AG10803 (cell line): ENCODE measurements around the gene UGP2.

Experiments
- DNase-seq: peaks from one replicate; pipeline ENCODE4 v3.0.0; 2010; ENCODE audit warnings: low read depth
- H3K4me3 ChIP-seq: 2 replicates; pipeline ENCODE4 v1.5.1; 2011; ENCODE audit warnings: mild to moderate bottlenecking, low read length, control low read depth
- TF ChIP-seq, protein P1 (sequence below): conservative IDR thresholded peaks from 2 replicates; pipeline ENCODE4 v1.5.1; 2011; ENCODE audit warnings: mild to moderate bottlenecking, low read length, control low read depth, inconsistent platforms

Gene UGP2

DNA sequence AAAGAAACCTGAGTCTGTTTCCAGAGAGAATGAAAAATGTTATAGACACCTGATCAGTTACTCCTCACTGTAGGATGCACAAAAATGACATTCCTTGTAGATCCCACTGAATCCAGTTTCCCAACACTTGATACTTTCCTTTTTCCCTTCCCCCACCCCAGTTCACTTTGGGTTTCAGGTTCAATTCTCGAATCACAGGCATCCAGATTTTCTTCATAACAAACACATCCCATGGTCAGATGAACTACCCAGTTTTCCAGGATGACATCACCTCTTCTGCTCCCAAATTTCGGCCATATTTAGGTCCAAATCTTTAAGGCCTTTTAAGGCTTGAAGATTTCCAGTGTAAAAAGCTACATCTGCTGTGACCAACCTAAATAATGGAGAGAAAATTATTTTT is 51.5 kb downstream of the UGP2 start:
- TF ChIP-seq, protein P1, sequence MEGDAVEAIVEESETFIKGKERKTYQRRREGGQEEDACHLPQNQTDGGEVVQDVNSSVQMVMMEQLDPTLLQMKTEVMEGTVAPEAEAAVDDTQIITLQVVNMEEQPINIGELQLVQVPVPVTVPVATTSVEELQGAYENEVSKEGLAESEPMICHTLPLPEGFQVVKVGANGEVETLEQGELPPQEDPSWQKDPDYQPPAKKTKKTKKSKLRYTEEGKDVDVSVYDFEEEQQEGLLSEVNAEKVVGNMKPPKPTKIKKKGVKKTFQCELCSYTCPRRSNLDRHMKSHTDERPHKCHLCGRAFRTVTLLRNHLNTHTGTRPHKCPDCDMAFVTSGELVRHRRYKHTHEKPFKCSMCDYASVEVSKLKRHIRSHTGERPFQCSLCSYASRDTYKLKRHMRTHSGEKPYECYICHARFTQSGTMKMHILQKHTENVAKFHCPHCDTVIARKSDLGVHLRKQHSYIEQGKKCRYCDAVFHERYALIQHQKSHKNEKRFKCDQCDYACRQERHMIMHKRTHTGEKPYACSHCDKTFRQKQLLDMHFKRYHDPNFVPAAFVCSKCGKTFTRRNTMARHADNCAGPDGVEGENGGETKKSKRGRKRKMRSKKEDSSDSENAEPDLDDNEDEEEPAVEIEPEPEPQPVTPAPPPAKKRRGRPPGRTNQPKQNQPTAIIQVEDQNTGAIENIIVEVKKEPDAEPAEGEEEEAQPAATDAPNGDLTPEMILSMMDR: no peak
- DNase-seq: no peak

DNA sequence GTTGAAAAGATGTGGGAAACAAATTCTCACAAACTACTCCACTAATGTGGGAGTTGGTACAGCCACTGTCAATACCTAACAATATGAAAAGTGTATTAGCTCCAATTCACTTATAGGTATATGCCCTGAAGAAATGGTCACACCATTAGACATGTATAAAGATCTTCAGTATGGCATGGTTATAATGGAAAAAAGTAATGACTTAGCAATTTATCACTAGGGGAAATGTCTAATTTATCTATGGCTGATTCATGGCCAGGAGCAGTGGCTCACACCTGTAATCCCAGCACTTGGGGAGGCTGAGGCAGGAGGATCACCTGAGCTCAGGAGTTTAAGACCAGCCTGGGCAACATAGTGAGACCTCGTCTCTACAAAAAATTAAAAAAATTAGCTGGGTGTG is 52.5 kb downstream of the UGP2 start:
- TF ChIP-seq, protein P1: no peak
- H3K4me3 ChIP-seq: no peak overlapping the region
- DNase-seq: no peak

More for the DNA sequence above, 51.5 kb downstream of the UGP2 start:
- no peak overlapping the region for H3K4me3 ChIP-seq

DNA sequence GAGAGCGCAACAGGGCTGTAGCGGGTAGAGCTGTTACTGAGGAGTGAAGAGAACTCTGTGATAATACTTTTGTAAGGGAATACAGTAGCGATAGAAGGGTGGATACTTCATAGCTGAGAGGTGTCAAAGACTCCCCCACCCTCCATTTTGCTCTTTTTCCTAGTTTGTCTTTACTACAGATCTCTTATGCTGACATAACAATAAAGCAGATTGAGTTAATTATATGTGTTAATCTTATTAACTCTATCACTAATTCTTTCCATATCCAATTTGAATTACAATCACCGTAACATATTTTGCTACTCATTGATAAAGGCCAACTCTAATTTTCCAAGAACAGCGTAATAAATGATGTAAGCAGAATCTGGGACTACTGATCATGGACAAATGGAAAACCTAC is 57.1 kb downstream of the UGP2 start:
- TF ChIP-seq, protein P1: no peak
- no peak for DNase-seq
- no peak overlapping the region for H3K4me3 ChIP-seq

DNA sequence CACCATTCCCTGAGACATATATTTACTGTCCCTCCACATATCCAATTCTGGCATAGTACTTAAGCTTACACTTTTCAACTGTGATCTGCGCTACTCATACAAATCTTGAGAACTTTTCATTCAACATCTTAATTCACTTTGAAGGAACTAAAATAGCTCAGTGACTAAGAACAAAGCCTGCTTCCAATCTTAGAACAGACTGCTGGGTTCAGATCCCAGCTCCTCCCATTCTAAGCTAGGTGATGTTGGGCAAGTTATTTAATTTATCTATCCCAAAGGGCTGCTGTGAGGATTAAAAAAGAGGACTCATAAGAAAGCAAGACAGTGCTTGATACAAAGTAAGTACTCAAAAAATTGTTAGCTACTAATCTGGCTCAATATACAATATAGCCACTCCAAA is 57.9 kb downstream of the UGP2 start:
- TF ChIP-seq, protein P1: no peak
- H3K4me3 ChIP-seq: no peak overlapping the region
- peak; percentile 26 for DNase-seq

DNA sequence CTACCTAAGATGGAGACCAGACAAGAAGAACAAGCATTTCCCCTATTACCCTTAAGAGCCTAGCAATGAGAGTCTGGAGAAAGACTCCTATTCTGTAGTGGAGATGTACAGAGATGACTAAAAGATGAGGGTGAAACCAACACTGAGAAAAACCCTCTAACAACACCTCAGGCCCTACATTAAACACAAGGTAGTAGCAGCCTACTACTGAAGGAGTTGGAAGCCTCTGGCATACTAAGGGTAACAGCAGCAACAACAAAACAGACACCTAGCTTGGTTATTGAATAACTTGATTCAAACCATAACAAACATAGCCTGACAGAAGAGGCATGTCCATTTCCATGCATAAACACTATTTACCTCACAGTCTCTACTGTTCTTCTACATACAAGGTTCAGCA is 60.5 kb downstream of the UGP2 start:
- TF ChIP-seq, protein P1: no peak
- no peak overlapping the region for H3K4me3 ChIP-seq
- DNase-seq: no peak

DNA sequence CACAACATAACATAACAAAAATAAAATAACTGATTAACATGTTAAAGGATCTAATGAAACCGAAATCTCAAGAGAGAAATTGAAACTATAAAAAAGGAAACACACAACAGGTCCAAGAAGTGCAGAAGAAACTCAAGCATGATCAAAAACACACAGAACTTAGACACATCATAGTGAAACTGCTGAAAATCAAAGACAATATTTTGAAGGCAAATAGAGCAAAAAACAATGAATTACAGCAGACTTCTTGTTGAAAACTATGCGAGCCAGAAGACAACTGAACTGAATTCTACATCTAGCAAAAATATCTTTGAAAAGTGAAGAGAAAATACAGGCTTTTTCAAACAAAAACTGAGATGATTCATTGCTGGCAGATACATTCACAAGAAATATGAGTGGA is 61.3 kb downstream of the UGP2 start:
- TF ChIP-seq, protein P1: no peak
- H3K4me3 ChIP-seq: no peak overlapping the region
- peak; percentile 9 for DNase-seq

DNA sequence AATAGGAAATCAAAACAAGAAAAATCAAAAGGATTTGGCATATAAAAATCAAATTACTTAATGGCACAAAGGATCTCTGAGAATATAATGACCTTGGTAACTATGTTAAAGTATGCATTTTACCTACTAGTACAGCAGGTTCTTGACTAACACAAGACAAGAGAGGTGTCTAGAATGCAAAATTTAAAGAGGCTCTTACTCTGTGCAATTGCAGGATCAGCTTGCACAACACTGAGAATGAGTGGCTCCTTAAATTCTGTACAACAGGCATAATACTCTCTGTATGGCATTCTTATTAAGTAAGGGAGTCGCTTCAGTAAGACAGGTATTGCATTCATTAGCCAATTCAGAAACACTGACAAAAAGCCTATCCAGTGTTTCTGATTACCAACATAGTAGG is 72.6 kb downstream of the UGP2 start:
- no peak overlapping the region for H3K4me3 ChIP-seq
- TF ChIP-seq, protein P1: no peak
- no peak for DNase-seq
